ENCODE results near the gene NOCT. TPM values are rescaled to one million over a fixed set of nuclear protein-coding genes. Genes with fewer than 3 reads are reported as not detected.

Gene NOCT
- total and polyA plus RNA-seq, 2 of the 4 experiments (the other 2 are of a cell fraction): 5.5 to 41.4 TPM

DNA sequence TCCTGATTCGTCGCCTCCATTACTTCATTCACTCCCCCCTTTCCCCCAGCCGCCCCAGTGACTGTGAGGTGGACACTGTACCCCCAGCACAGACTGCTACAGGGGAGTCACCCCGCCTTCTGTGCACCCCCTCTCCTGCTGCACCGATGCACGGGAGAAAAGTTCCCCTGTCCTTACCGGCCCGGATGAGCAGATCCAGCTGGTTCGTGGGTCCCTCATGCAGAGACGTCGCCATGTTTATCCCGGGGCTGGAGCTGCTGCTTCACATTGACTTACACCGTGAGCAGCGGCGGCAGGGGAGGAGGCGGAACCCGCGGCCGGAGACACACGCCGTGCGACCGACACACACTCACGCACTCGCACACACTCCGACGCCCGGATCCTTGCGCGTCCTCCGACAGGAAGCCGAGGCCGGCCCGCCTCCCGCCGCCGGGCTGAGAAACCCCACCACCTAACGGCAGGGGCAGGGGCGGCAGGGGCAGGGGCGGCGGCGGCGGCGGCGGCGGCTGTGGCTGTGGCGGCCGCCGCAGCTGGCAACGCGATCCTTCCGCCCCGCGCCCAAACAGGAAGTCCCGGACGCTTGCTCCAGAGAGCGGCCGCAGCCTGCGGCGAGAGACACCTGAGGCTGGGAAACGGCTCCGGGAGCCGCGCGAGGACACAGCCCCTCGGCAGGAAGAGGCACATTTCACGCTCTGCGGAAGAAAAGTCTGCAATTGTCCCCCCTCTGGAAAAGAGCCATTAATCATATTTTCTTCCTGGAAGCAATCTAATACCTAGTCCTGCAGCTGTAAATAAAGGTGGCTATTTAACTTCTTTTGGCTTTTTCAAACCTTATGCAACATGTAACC is 68.6 kb downstream of the NOCT start:
- H2BK15ac ChIP-seq (ENCODE audit: low read depth, low read length): peak overlapping the region; percentile 73; the same call in 2 of the 3 replicates
- H3K9me1 ChIP-seq (ENCODE audit: insufficient read depth, low read length): no peaks in the 10 kb centered on the region
- H3K14ac ChIP-seq (replicated peaks; ENCODE audit: low read depth, low read length): peak overlapping the region; percentile 97
- peak overlapping the region; percentile 96 for H3K56ac ChIP-seq (ENCODE audit: extremely low read depth, insufficient read depth, low read length)
- peaks cover 10% of the 10 kb centered on the region; the same call in 1 of the 2 replicates for H4K20me1 ChIP-seq (ENCODE audit: insufficient read depth, low read length)
- CTCF ChIA-PET: interaction anchor here (0.6 kb wide), 1 partner anchor 172 kb away, joined by 3 read pairs; no protein-coding TSS in a partner anchor
- peak overlapping the region; percentile 81 for H2BK120ac ChIP-seq (ENCODE audit: low read depth, low read length)
- DNase-seq (peak; percentile 90), ATAC-seq (ENCODE audit: low read depth) (peak; percentile 72)
- in situ Hi-C loops (cut with MboI; ENCODE audit: low sequenced_read_pairs) (no loop called here), intact Hi-C loops (cut with micrococcal nuclease) (loop anchor here (2.0 to 5.0 kb wide), 2 partner anchors 53 to 218 kb away; partner anchors contain the start of genes NAA15 and NDUFC1), dilution Hi-C loops (cut with HindIII; ENCODE audit: low sequenced_read_pairs, unreplicated experiment) (no loop called here)
- peak overlapping the region; percentile 94 for H2AK5ac ChIP-seq (ENCODE audit: low read depth, low read length)
- H4K8ac ChIP-seq (ENCODE audit: low read depth in 2 of 2, low read length in 2 of 2): peak overlapping the region; percentile 84 to 97
- peak overlapping the region; percentile 90 for H3K18ac ChIP-seq (ENCODE audit: low read depth, low read length)
- BruUV-seq (replicated peaks): no TSS peak
- H3K79me1 ChIP-seq (ENCODE audit: low read depth in 1 of 2, low read length in 2 of 2): peaks cover 0 to 18% of the 10 kb centered on the region in 2 experiments; a peak in 2 of 4 replicates
- no peaks in the 10 kb centered on the region for H3K4me1 ChIP-seq (ENCODE audit: control insufficient read depth, insufficient read depth, low read length)
- TF ChIP-seq MXI1 (IDR thresholded peaks at IDR 0.05; ENCODE audit: borderline replicate concordance, low read depth, low read length): peak; percentile 71
- TF ChIP-seq CHD1 (IDR thresholded peaks at IDR 0.05; ENCODE audit: low read depth, low read length): peak; percentile 25; the same call in 1 of the 2 replicates
- TF ChIP-seq, protein P1, sequence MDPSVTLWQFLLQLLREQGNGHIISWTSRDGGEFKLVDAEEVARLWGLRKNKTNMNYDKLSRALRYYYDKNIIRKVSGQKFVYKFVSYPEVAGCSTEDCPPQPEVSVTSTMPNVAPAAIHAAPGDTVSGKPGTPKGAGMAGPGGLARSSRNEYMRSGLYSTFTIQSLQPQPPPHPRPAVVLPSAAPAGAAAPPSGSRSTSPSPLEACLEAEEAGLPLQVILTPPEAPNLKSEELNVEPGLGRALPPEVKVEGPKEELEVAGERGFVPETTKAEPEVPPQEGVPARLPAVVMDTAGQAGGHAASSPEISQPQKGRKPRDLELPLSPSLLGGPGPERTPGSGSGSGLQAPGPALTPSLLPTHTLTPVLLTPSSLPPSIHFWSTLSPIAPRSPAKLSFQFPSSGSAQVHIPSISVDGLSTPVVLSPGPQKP (IDR thresholded peaks at IDR 0.05; ENCODE audit: borderline replicate concordance, low read depth, low read length): no peak
- no peak for TF ChIP-seq NFE2L2 (IDR thresholded peaks at IDR 0.05; ENCODE audit: low read depth, low read length)
- TF ChIP-seq RFX5 (IDR thresholded peaks at IDR 0.05; ENCODE audit: low read depth, low read length): no peak
- TF ChIP-seq, protein P2, sequence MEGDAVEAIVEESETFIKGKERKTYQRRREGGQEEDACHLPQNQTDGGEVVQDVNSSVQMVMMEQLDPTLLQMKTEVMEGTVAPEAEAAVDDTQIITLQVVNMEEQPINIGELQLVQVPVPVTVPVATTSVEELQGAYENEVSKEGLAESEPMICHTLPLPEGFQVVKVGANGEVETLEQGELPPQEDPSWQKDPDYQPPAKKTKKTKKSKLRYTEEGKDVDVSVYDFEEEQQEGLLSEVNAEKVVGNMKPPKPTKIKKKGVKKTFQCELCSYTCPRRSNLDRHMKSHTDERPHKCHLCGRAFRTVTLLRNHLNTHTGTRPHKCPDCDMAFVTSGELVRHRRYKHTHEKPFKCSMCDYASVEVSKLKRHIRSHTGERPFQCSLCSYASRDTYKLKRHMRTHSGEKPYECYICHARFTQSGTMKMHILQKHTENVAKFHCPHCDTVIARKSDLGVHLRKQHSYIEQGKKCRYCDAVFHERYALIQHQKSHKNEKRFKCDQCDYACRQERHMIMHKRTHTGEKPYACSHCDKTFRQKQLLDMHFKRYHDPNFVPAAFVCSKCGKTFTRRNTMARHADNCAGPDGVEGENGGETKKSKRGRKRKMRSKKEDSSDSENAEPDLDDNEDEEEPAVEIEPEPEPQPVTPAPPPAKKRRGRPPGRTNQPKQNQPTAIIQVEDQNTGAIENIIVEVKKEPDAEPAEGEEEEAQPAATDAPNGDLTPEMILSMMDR (conservative IDR thresholded peaks at IDR 0.05; ENCODE audit: low read depth, low read length): peak; percentile 10; the same call in 1 of the 2 replicates
- TF ChIP-seq MAZ (IDR thresholded peaks at IDR 0.05; ENCODE audit: borderline replicate concordance, low read depth, low read length): peak; percentile 39; the same call in 1 of the 2 replicates
- TF ChIP-seq, protein P3, sequence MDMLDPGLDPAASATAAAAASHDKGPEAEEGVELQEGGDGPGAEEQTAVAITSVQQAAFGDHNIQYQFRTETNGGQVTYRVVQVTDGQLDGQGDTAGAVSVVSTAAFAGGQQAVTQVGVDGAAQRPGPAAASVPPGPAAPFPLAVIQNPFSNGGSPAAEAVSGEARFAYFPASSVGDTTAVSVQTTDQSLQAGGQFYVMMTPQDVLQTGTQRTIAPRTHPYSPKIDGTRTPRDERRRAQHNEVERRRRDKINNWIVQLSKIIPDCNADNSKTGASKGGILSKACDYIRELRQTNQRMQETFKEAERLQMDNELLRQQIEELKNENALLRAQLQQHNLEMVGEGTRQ (IDR thresholded peaks at IDR 0.05; ENCODE audit: low read depth, low read length): no peak
- no peak for TF ChIP-seq RAD21 (IDR thresholded peaks at IDR 0.05; ENCODE audit: low read length)
- TF ChIP-seq POLR2A (IDR thresholded peaks at IDR 0.05; ENCODE audit: low read depth, low read length): 0 out of 2 replicates have a peak, but pooled peaks have one; percentile 10
- TF ChIP-seq SMC3 (IDR thresholded peaks at IDR 0.05; ENCODE audit: low read depth, low read length): no peak; the same call in 1 of the 2 replicates
- TF ChIP-seq BHLHE40 (IDR thresholded peaks at IDR 0.05; ENCODE audit: low read depth, low read length): no peak
- POLR2A ChIA-PET (ENCODE audit: unreplicated experiment): no interaction called here
- H3K4me2 ChIP-seq (ENCODE audit: low read depth, low read length): peak overlapping the region; percentile 96
- H3K4me3 ChIP-seq (ENCODE audit: insufficient read depth, low read depth, low read length): peak overlapping the region; percentile 99
- 0 out of 2 replicates have a peak overlapping the region, but pooled peaks have one; percentile 34 for H2BK20ac ChIP-seq (ENCODE audit: low read depth, low read length)
- H3K9ac ChIP-seq (ENCODE audit: low read depth, low read length): peak overlapping the region; percentile 93
- peak overlapping the region; percentile 94 for H3K27ac ChIP-seq (ENCODE audit: insufficient read depth, low read length)
- H2BK5ac ChIP-seq (ENCODE audit: low read depth, low read length, poor library complexity, severe bottlenecking): peak overlapping the region; percentile 96
- H3K36me3 ChIP-seq (ENCODE audit: control insufficient read depth, insufficient read depth, low read length): no peaks in the 10 kb centered on the region
- peak overlapping the region; percentile 95 for H2AFZ ChIP-seq (replicated peaks; ENCODE audit: low read length, poor library complexity)
- peak overlapping the region; percentile 95 for H4K91ac ChIP-seq (ENCODE audit: insufficient read depth, low read depth, low read length)
- H3K9me3 ChIP-seq (ENCODE audit: control insufficient read depth, insufficient read depth, low read length): no peaks in the 10 kb centered on the region
- peak overlapping the region; percentile 78 for H3K4ac ChIP-seq (ENCODE audit: low read depth, low read length)
- no peaks in the 10 kb centered on the region for H3K27me3 ChIP-seq (ENCODE audit: control insufficient read depth, insufficient read depth, low read length)
- peak overlapping the region; percentile 98 for H3K23ac ChIP-seq (ENCODE audit: low read depth, low read length)
- H2AK9ac ChIP-seq (replicated peaks; ENCODE audit: low read depth, low read length, poor library complexity): peak overlapping the region; percentile 99
- H4K5ac ChIP-seq (ENCODE audit: low read depth, low read length): peak overlapping the region; percentile 91
- 0% methylated on average over 29 of the region's 68 CpGs; no CpG with 5 or more reads in 1 of the 2 experiments for WGBS, 2 experiments (ENCODE audit: extremely low coverage in 2 of 2, insufficient read length in 1 of 2)
